ENCODE data around the gene QRICH2. TPM values are rescaled to one million over a fixed set of nuclear protein-coding genes. Genes with fewer than 3 reads are reported as not detected.
"Not testable (repeated sequence)": the region's sequence is repeated elsewhere in the genome, so short reads cannot be mapped to it uniquely, and the experiment has no call there.

The QRICH2 gene
- total RNA-seq, 2 donors from 2014 or later = 0.83 to 1.6 TPM

DNA sequence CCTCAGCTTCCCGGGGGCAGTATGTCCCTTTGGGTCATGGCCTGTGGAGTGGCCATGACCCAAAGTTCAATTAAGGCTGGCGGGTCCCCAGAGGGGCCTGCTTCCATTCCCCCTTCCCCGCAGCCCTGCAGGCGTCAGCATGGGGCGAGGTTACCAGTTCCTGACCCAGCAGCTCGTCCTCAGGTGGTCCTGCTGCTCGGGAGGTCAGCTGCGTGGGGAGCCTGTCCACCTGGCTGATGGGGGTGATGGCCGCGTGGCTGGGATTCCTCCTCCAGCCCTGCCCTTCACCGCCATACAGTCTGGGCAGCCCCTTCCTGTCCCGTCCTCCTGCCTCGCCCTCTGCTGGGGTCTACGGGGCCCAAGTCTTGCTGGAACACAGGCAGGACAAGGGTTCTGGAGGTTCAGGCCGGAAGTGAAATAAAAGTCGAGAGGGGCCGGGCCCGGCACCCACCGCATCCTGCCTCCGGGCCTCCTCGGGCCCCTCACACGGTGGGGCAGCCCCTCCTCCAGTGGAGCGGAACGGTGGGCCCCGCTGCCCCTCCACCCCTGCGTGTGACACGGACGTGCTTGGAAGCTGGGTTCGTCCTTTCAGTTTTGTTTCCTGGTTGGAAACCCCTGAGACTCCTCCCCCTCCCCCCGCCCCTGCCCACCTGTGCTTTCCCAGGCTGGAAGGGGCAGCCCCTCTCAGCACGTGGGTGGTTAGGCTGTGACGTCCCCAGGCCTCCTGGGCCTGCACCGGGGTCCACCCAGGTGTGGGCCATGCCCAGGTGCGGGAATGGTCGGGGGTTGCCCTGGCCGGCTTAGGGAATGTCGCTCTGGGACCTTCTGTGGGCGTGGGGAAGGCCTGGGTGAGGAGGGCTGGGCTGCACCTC, 36.2 kb downstream of the QRICH2 start:
- no peak for DNase-seq (ENCODE audit: low spot score)
- intact Hi-C loops (cut with DNase I) = no loop called here

GRCh38 chr17:76270770-76271668, 37.1 kb downstream of the QRICH2 start:
- intact Hi-C loops (cut with DNase I) = no loop called here
- DNase-seq (ENCODE audit: low spot score) = no peak

GRCh38 chr17:76270127-76270592, 37.9 kb downstream of the QRICH2 start:
- intact Hi-C loops (cut with DNase I) = no loop called here
- no peak for DNase-seq (ENCODE audit: low spot score)

GRCh38 chr17:76268991-76269981, 38.8 kb downstream of the QRICH2 start:
- intact Hi-C loops (cut with DNase I) = no loop called here
- no peak for DNase-seq (ENCODE audit: low spot score)

GRCh38 chr17:76268015-76268749, 39.9 kb downstream of the QRICH2 start:
- intact Hi-C loops (cut with DNase I) = no loop called here
- peak; percentile 96 for DNase-seq (ENCODE audit: low spot score)

DNA sequence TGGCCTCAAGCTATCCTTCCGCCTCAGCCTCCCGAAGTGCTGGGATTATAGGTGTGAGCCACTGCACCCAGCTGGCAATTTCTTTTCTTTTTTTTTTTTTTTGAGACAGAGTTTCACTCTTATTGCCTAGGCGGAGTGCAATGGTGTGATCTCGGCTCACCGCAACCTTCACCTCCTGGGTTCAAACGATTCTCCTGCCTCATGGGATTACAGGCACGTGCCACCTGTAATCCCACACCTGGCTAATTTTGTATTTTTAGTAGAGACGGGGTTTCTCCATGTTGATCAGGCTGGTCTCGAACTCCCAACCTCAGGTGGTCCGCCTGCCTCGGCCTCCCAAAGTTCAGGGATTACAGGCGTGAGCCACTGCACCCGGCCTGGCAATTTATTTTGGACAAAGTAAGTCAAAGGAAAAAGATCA, 40.5 kb downstream of the QRICH2 start:
- intact Hi-C loops (cut with DNase I); DNase-seq (ENCODE audit: low spot score): not testable (repeated sequence)

DNA sequence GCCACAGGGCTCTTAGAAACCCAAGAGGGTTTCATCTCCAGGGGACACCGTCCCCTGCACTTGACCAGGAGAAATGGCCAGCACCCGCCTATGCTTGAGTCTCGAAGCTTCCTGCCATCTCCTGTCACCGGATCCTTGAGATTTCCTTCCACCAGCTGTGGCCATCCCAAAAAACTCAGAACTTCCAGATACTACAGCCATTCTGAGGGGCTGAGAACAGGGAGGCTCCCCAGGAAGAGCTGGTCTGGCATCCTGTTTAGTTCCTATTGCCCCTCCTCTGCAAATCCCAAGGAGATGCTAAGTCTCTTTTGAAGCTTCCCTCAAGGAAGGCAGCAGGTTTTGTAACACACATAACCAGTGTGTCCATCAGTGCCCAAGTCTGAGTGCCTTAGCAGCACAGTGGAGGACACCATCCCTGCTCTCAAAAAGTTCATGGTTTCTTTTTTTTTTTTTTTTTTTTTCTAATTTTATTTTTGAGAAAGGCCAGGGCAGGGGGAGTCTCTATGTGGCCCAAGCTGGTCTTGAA, 41.0 kb downstream of the QRICH2 start:
- no peak for DNase-seq (ENCODE audit: low spot score)
- intact Hi-C loops (cut with DNase I) = no loop called here

DNA sequence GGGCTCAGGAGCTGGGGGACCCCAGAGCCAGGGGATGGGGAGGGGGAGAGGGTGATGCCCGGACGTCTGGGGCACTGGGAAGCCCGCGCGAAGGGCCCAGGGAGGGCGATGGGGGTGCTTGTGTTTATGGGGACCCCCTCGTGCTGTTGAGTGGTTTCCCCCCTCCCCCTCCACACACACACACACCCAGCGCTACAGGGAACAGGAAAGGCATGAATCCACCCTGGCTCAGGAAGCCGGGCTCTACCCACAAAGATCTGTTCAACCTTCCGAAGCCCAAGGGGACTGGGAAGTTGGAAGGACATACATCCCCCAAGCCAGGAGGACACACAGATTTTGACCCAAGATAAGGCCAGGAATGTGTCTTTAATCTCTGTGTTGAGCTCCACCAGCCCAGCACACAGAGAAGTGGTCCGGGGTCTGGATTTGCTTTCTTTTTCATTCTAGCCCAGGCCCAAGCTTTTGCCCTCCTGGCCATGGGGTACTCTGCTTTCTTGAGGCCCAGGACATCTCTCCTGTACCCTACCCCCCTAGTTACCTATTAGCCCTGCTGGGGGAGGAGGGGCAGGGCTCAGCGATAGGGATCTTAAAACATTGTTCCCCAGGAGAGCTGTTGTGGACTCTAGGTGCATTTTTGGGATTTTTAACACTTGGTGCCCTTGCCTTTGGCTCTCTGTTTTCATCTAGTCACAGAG, 41.7 kb downstream of the QRICH2 start:
- intact Hi-C loops (cut with DNase I) = no loop called here
- no peak for DNase-seq (ENCODE audit: low spot score)

GRCh38 chr17:76265624-76266243, 42.3 kb downstream of the QRICH2 start:
- intact Hi-C loops (cut with DNase I) = no loop called here
- peak; percentile 91 for DNase-seq (ENCODE audit: low spot score)

DNA sequence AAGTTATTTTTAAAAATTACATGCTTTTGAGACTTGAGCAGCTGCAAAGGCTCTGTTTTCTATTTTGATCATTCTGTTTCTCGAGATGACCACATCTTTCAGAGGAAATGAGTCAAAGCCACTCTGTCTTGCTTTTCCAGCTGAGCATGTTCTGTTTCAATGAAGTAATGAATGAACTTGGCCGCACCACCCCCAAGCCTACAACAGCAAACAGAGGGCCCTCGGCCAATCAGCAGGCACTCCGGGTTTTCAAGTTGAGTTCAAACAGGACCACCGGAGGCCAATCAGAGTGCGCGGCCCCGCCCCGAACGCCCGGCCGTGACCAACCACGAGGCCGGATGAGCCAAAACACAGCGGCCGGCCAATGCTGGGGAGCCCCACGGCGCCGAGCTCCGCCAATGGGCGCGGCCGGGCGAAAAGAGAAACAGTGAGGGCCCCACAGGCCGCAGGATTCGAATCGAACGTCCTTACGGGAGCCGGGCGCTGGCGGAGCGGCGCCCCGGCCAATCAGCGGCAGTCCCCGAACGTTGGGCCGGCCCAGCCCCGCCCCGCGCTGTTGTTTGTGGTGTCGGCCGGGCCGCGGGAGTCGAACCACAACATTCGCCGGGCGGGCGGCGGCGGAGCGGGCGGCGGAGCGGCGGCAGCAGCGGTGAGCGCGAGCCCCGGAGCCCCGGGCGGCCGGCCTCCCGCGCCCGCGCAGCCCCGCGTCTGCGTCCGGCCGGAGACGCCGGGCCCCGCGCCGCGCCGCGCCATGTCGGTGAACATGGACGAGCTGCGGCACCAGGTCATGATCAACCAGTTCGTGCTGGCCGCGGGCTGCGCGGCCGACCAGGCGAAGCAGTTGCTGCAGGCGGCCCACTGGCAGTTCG, 43.1 kb downstream of the QRICH2 start, which contains the start of gene UBALD2:
Gene UBALD2, plus strand, starts transcription at position 594 of the 869 bp plus-strand sequence. Its CDS starts 158 bp downstream, at position 752.
- peak; percentile 100 for DNase-seq (ENCODE audit: low spot score)
- intact Hi-C loops (cut with DNase I) = no loop called here

GRCh38 chr17:76264425-76264754, 43.7 kb downstream of the QRICH2 start:
- intact Hi-C loops (cut with DNase I) = no loop called here
- no peak for DNase-seq (ENCODE audit: low spot score)

DNA sequence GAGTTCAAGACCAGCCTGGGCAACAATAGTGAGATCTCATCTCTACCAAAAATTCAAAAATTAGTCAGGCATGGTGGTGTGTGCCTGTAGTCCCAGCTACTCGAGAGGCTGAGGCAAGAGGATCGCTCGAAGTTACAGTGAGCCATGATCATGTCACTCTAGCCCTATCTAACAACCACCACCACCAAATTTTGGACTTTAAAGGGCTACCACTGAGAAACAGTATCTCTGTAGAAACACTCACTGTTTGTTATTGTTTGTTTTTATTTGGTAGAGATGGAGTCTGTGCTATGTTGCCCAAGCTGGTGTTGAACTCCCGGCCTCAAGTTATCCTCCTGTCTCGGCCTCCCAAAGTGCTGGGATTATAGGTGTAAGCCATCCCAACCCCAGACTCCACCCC, 44.2 kb downstream of the QRICH2 start:
- intact Hi-C loops (cut with DNase I) = no loop called here
- DNase-seq (ENCODE audit: low spot score) = no peak

GRCh38 chr17:76262732-76263344, 45.2 kb downstream of the QRICH2 start:
- intact Hi-C loops (cut with DNase I) = no loop called here
- no peak for DNase-seq (ENCODE audit: low spot score)

GRCh38 chr17:76261421-76262215, 46.5 kb downstream of the QRICH2 start:
- DNase-seq (ENCODE audit: low spot score) = no peak
- intact Hi-C loops (cut with DNase I) = loop anchor here in 1 of 2 donors (2.0 kb wide), 1 partner anchor 289 kb away; no protein-coding TSS in a partner anchor

DNA sequence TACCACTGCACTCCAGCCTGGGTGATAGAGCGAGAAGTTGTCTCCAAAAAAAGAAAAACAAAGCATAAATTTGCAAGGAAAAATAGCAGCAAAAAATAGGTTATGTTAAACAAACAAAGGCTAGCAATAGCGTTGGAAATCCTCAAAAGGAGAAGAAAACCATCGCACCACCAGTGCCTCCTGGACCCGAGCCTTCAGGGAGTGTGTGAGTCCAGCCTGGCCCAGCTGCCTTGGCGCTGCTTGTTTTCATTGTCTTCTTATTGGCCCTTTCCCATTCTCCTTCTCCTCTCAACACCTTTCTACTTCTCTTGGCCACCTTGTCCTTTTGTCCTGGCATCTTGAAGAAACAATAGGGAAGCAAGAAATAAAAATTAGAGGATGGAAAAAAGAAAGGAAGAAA, 47.4 kb downstream of the QRICH2 start:
- DNase-seq (ENCODE audit: low spot score) = no peak
- intact Hi-C loops (cut with DNase I) = loop anchor here in 1 of 2 donors (2.0 kb wide), 1 partner anchor 288 kb away; no protein-coding TSS in a partner anchor

All from posterior vena cava (tissue), 2 donors.